LoVo (cell line): ENCODE results near the gene NAA38.

Source experiments
- DNase-seq: peaks from one replicate; pipeline ENCODE4 v3.0.0-alpha.2; 2016; ENCODE audit warnings: low spot score

The NAA38 gene

DNA sequence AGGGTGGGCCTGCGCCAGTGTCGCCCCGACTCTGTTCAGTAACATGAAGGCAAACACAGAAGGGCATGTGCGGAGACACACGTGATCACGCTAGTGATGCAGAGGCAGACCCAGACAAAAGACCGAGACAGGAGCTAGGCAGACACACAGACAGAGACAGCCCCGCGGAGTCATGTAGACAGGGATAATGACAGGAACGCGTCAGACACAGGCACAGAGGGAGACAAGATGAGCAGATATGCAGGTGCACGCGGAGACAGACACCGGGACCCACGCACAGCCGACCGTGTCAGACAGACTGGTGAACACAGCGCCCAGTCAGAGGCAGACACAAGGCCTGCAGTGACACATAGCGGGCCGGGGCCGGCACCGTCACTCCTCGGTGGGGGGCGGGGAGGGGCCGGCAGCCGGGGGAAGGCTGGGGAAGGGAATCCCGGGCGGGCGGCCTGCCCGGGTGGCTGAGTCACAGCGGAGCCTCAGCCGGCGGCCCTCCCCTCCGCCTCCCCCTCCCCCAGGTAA lies 15.9 kb downstream of the NAA38 start:
- DNase-seq = peak; percentile 85

DNA sequence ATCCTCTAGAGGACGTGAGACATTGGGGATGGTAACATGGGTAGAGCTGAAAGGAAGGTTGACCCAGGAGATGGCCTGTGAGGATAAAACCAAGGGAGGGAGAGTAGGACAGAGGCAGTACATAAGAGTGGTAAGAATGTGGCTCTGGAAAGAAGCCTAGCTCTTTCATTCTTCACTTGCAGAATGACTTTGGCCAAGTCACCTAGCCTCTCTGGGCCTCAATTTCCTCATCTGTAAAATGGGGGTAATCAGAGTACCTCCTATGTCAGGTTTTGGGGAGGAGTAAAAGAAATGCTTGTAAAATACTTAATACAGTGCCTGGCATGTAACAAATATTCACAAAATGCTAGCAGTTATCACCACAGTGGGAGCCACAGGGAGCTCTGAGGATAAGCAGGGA lies 16.5 kb downstream of the NAA38 start:
- DNase-seq = no peak

DNA sequence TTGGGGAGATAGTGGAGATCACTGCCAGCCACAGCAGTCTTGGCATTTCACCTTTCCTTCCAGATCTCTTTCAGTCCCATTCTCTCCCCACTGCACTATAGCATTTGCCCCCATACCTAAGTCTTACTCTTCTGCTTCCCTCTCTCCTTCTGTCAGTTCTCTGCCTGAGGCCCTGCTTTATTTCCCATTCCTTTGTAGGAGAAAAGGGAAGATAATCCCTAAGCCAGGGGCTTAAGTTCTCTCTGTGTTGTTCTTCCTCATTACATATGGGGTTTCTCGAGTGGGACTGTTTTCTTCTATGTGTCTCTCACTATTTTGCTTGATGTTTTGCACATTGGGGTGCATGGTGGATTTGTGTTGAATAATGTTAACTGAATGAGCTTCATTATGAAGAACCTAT lies 16.9 kb downstream of the NAA38 start:
- DNase-seq = no peak

DNA sequence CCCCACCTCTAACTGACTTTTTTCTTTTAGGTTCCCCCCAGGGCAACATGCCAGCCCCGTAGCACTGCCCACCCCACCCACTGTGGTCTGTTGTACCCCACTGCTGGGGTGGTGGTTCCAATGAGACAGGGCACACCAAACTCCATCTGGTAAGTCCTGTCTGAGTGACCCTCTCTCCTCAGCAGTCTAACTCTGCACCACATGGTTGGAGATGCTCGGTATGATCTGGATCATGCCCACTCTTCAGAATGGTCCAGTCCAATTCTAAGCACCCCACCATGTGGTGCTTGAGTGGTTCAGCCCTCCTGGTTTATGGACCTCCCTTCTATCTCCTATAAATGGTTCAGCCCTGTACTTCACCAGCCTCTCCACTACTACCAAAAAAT lies 17.5 kb downstream of the NAA38 start:
- DNase-seq = no peak

DNA sequence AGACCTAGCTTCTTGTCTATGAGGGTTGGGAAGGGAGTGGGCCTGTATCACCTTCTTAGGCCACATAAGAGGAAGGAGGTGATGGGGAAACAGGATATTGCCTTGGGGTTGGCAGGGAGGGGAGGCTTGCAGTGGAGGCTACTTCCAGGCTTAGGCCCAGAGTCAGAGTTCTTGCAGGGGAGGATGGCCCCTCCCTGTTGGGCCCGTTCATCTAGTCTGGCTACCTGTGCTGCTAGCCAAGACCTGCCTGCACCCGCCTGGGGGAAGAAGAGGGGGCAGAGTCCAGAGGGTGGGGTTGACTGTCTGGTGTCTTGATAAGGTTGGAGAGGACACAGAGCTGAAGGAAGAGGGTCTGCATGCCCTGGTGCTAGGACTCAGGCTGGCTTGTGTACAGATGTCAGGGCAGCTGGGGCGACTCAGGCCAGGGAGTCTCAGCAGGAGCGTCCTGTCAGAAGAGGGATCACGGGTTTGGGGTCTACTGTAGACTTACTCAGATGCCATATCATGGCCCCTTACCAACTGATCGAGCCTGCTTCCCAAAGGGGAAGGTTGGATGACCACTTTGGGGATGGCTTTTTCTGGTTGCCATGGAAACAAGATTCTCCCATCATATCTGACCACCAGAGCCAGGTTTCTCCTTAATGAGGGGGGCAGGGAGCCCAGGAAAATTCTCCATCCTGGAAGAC lies 18.0 kb downstream of the NAA38 start:
- DNase-seq = peak; percentile 39

DNA sequence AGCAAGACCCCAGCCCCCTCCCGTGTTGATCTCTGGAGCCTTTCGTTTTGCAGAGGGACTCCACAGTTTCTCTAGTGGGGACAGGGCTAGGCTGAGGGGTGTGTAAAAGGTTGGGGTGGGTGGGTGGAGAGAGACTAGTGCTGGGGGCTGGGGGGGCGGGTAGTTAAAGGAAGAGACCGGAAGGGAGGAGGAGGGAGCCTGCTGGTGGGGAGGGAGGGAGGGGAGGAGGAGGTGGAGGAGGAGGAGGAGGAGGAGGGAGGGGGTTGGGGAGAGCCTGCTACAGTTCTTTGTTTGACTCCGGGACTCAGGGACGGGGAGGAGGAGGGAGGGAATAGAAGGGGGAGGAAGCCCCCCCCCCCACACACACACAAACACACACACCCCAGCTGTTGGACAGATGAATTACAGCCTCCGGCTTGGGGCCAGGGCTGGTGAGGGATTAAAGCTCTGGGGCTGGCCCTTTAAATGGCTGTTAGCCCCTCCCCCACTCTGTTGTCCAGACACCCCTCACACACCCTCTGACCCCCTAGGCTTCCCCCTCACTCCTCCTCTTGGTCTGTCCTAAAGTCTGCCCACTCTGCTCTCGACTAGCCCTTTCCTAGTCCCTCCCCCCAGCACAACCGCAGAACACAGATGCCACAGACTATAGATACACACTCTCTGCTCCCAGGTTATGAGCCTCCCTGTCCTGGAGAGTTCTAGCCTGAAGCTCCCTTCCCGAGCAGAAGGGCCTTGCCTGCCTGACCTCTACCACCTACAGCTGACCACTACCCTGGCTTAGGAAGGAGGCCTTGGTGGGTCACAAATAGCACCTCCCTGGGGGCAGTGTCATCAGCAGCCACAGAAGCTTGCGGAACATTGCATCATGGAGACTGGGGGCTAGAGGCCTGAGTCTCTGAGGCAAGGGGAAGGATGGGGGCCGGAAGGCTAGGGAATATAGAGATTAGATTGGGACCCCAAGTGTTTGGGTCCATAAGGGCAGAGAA lies 19.0 kb downstream of the NAA38 start:
- no peak for DNase-seq

DNA sequence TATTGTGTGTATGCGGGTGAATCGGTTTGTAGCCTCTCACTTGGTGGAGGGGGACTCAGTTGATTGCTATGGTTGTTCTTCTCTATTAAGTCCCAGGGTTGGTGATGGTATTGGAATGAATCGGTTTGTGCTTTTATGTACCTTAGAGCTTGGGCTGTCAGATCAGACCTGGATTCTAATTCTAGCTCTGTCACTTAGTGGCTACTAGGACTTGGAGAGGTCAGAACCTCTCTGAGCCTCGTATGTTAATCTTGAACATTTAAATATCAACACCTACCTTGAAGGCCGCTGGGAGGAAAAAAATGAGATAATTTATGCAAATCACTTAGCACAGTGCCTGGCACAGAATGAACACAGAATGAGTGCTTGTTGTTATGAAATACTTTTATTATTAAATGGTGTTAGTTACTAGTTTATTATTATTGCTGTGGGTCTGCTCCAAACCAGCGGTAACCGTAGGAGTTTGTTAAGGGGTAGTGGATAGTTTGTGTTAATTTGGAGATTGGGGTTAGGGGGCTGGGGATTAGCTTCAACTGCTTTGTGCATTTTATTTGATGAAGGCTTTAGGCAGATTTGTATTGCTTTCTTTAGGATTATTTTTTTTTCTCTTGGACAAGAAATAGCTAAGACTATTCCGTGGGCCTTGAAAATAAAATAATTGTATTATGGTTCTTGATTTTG lies 19.8 kb downstream of the NAA38 start:
- no peak for DNase-seq

DNA sequence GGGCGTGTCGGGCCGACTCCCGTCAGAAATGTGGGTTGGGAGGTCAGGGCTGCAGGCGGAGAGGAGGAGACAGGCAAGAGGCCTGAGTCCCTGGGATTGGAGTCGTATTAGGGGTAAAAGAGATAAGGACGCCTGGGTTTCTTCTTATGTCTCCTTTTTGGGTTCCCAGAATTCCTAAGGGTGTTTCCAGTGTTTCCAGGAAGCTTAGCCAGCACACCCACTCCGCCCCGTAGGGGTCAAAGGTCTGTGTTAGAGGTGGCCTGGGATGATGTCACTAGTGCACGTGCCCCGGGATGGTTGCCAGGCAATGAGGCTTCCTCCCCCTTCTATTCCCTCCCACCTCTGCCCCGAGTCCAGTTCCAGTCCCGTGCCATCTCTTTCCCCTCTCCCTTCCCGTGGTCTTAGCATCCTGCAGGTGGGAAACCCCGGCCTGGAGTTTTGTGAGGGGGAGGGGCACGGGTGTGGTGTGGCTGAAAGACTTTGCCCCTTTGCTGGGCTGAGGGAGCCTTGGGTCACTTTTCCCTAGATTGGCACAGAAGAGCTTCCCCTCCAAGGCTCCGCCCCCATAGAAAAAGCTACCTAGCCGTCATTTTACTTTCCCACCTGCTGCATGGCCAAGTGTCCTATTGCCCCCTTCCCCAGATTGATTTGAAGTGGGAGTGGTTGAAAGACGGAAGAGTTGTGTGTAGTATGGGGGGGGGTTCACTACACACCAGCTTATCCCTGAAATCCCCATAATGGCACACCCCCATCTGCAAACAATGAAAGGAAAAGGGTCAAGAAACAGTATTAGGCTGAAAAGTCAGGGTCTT lies 20.6 kb downstream of the NAA38 start:
- peak; percentile 97 for DNase-seq

DNA sequence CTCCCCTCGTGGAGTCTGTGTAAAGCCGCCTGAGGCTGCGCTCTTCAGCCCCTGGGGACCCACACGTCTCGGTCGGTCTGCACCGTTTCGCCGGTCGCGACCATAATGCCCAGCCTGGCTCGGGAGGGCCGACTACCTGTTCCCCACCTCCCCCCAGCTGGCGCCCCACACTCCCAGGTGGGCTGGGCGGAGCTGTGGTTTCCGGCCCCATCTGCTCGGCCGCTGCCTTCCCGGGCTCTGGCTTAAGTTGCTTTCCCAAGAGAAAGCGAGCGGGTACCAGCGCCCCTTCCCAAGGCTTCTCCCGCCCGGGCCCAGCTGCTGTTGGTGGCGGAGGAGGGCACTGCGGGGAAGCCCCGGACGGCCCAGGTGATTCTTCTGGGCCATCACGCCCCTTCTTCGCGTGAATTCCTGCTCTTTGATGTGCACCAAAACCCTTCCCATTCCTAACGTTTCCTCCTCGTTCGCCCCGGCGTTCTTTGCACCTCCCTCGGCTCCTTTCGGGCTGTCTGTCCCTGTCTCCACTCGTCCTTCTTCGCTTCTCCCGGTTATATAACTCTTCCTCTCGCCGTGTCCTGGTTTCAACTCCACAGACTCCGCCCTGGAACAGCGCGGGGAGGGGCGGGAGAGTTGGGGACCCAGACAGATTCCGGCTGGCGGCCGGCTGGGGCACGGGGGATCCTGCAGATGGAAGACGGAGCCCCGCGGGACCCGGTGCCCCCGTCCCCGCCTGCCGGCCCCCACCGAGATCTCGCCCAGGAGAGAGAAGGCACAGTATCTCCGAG lies 21.4 kb downstream of the NAA38 start:
- peak; percentile 39 for DNase-seq

DNA sequence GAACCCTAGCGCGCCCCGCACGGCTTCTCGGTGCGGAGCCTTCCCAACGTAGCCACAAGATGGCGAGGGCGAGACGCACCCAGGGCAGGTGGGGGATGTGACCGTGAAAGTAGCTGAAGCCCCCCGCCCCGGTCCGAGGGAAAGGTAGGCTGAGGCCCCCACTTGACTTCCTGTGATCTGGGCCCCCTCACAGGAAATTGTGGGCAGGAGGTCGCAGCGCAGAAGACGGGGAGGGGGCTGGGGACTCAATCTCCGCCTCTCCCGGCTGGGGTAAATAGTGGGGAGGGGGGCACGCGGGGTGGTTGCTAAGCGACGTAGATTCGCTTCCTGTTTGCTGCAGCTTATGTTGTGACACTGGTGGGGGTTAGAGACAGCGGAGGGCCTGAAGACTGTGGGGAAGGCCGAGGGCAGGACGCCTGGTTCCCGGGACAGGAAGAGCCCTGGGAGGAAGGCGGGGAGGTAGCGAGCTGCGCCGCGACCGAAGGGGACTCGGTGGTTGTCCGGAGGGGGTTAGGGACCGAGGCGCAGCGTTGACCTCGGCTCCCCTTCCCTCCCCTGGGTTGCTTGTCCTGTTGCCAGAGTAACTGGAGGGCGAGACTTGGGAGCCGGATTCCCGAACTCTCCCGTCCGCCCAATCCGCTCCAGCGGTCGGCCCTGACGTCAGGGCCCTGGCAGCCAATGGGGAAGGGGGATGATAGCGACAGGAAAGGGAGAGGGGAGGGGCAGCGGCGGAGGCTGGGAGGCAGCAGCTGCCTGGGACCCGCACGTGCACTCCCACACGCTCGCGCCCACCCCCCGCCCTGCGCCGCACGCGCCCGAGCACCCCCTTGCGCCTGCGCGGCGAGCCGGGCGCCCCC lies 22.2 kb downstream of the NAA38 start:
- peak; percentile 97 for DNase-seq

DNA sequence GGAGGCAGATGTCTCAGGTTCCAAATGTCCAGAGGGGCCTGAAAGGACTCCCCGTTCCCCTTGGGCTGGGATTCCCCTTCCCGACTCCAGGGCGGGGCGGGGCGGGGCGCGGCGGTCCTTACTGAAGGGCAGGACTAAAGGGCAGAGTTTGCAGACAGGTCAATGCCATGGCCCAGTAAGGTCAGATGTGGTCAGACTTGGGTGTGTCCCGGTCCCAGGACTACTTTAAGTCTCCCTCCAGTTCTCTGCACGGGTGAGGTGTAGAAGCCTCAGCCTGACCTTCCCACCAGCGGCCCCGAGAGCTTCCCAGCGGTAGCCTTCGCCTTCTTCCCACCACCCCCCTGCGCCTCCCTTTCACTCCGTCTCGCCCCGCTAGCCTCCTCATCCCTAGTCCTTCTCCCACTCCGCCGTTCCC lies 22.8 kb downstream of the NAA38 start:
- no peak for DNase-seq

DNA sequence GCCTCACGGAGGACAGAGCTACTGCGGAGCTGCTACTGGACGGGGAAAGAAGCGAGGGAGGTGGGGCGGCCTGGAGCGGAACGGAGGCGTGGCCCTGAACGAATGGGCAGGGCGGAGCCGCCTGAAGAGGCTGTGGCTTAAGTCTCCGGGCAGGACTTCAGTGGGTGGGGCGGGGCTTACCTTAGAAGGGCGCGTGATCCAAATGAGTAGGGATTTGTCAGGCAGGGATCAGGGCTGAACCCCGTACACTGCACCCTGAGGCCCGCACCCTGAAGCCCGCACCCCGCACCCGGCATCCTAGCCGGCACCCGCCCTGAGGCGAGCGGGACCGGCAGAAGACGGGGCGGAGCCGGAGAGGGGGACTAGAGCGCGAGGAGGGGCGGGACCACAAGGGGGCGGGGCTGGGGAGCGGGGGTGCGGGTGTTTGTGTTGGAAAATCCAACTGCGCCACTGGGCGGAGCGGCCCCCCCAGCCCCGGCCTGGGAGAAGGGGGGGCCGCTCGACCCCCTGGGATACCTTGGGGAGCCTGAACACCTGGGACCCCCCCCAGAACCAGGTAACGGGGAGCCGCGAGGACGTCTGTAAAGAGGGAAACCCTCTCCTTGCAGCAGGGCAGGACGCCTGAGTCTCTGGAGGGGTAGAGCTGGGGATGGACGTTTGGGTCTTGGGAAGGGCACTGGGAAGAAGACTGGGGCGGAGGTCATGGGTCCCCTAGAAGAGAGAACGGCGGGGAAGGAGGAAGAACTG lies 23.4 kb downstream of the NAA38 start, which contains the start of gene KDM6B:
Gene KDM6B, plus strand, starts transcription at position 423 of the 747 bp plus-strand sequence. CDS start 11,338 bp downstream, outside the sequence.
- peak; percentile 92 for DNase-seq

DNA sequence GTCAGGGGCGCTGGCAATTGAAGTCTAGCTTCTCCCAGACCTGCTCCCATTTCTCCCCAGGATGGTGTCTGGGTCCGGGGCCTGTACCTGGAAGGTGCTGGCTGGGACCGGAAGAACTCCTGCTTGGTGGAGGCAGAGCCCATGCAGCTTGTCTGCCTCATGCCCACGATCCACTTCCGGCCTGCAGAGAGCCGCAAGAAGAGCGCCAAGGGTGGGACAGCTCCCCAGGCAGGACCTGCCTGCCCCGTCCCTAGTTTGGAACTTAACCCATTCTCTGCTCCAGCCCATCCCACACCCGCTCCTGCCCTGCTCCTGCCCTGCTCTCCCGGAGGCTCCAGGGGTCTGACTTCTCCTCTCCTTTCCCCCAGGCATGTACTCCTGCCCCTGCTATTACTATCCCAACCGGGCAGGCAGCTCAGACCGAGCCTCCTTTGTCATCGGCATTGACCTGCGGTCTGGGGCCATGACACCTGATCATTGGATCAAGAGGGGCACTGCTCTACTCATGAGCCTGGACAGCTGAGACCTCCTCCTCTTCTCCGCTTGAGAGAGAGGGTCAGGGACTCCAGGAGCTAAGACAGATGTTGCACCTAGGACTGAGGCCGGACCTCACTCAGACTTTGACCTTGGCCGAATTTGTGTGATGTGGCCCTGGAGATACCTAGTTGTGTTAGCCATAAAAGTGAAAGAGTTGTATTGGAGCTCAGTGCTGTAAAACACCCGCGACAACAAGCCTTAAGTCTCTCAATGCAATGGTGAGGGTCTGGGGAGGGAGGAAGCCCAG lies 24.2 kb downstream of the NAA38 start:
- no peak for DNase-seq

DNA sequence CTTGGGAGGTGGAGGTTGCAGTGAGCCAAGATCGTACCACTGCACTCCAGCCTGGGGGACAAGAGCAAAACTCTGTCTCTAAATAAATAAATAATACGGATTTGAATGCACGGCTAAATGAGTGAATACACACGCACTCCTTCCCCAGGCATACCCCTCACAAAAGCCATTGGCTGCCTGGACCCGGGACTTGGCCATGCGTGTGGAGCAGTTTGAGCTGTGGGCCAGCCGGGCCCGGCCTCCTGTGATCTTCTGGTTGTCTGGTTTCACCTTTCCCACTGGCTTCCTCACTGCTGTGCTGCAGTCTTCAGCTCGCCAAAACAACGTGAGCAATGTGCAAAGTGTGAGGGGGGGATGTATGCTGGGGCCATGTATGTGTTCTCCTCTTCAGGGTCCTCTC lies 24.9 kb downstream of the NAA38 start:
- no peak for DNase-seq

DNA sequence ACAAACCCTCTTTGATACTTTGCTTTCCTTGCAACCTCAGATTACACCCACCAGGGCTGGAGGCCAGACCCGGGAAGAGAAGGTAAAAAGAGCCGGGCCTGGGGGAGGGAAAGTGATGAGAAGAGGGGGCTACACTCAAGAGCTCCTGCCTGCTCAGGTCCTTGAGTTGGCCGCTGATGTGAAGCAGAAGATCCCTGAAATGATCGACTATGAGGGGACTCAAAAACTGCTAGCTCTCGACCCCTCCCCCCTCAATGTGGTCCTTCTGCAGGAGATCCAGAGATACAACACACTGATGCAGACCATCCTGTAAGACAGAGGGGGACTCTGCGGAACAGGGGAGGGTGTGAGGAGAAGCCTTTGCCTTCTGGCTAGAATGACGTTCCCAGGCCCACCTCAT lies 26.1 kb downstream of the NAA38 start:
- DNase-seq = no peak

DNA sequence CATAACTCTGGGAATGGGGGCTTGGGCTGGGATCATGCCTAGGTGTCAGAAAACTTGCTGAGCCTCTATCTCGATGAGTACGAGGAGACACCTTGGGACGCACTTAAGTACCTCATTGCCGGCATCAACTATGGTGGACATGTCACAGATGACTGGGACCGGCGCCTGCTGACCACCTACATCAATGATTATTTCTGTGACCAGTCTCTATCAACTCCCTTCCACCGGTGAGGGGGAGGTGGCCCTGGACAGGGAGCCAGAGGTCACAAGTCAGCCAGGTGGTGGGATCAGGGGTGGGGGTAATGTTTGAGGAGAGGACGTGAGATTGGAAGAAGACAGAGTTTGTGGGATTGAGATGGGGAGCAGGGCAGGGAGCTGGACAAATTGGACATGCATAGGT lies 26.7 kb downstream of the NAA38 start:
- no peak for DNase-seq

DNA sequence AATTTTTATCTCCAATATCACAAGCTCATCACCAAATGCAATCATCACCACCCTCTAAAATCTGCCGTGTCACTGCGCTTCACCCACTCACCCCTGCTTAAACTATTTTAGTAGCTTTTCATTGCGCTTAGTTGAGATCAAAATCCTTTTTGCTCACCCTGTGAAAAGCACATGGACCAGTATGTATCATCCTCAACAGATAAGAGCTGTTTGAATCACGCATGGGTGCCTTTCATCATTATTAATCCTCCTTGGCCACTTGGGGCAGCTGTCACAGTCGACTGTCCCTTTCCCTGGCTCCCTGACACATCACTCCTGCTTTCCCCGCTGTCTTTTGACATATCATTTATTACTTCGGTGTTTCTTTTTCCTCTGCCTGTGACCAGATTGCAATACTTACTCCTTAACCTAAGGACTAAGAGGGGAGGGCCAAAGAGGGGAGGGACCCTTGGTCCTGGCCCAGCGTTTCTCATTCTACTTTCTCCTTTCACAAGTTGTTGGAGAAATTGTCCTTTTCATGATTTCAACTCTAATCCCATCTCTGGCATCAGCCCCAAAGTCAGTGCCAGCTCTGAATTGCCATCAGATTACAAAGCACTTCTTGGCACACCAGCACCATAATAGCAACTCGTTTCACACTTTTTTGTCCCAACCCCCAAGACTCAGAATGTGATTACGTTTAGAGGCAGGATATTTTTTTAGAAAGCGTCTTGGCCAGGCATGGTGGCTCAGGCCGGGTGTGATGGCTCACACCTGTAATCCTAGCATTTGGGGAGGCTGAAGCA lies 32.0 kb downstream of the NAA38 start:
- no peak for DNase-seq
